Jurkat, Clone E6-1 (cell line): ENCODE results near the gene CCDC154. TPM values are rescaled to one million over a fixed set of nuclear protein-coding genes. Genes with fewer than 3 reads are reported as not detected.
"Not testable (repeated sequence)": the region's sequence is repeated elsewhere in the genome, so short reads cannot be mapped to it uniquely, and the experiment has no call there.

ENCODE experiments used
- DNase-seq: peaks from one replicate; pipeline ENCODE4 v3.0.0-alpha.2; 2011; ENCODE audit warnings: low read depth, low spot score
- H3K4me3 ChIP-seq: 2 replicates; pipeline ENCODE4 v1.5.1; 2011; ENCODE audit warnings: mild to moderate bottlenecking, low read length, control low read depth, moderate library complexity
- polyA plus RNA-seq: library from polyadenylated mRNA; unstranded; fragments of >200 nt; gene quantifications from one replicate; pipeline ENCODE4 v1.2.1, GENCODE V29; 2012; ENCODE audit warnings: missing spikeins; ENCODE audit not compliant: insufficient read length, insufficient read depth

Gene CCDC154, protein sequence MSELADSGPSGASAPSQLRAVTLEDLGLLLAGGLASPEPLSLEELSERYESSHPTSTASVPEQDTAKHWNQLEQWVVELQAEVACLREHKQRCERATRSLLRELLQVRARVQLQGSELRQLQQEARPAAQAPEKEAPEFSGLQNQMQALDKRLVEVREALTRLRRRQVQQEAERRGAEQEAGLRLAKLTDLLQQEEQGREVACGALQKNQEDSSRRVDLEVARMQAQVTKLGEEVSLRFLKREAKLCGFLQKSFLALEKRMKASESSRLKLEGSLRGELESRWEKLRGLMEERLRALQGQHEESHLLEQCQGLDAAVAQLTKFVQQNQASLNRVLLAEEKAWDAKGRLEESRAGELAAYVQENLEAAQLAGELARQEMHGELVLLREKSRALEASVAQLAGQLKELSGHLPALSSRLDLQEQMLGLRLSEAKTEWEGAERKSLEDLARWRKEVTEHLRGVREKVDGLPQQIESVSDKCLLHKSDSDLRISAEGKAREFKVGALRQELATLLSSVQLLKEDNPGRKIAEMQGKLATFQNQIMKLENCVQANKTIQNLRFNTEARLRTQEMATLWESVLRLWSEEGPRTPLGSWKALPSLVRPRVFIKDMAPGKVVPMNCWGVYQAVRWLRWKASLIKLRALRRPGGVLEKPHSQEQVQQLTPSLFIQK
- not detected for polyA plus RNA-seq

GRCh38 chr16:1443980-1444729 is at the start of gene CCDC154:
Gene CCDC154 (minus strand): TSS chr16:1444556. CDS start chr16:1444322, 234 bp downstream.
- DNase-seq, result no peak
- no peak within 1 kb of the TSS for H3K4me3 ChIP-seq

- DNase-seq, result no peak
- H3K4me3 ChIP-seq, result peak overlapping the region; percentile 78
Observed at GRCh38 chr16:1493746-1494094, 49.4 kb upstream of the CCDC154 start.

GRCh38 chr16:1492923-1493745 is 48.8 kb upstream of the CCDC154 start, which contains the start of gene TELO2:
Gene TELO2 (plus strand): TSS chr16:1493360. CDS start chr16:1494282, 922 bp downstream.
- peak within 1 kb of the TSS; percentile 78 for H3K4me3 ChIP-seq
- peak; percentile 73 for DNase-seq

DNA sequence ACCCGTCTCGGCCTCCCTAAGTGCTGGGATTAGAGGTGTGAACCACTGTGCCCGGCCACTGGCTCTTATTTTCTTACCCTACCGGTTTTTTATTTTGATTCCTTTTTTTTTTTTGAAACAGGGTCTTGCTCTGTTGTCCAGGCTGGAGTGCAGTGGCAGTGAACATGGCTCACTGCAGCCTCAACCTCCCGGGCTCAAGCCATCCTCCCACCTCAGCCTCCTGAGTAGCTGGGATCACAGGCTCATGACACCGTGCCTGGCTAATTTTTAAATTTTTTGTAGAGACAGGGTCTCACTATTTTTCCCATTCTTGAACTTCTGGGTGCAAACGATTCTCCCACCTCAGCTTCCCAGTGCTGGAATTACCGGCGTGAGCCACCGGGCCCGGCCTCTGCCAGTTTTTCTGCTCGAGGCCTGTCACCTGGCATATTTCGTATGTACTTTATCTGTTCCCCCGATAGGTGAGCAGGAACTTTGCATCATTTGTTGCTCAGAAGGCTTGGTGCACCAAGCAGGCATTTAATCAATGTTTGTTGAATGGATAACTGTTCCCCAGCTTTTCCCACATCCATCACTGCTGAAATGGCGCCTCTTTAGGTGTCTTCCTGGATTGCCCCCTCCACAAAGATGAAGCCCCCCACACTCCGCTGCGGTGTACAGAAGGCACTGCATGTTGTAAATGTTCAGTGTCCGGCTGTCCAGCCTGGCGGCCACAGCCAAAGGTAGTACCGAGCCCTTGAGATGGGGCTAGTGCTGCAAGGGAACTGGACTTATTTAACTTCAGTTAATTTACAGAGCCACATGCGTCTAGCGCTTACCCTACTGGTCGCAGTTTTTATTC is 47.9 kb upstream of the CCDC154 start:
- H3K4me3 ChIP-seq, result peak overlapping the region; percentile 78
- DNase-seq, result no peak

GRCh38 chr16:1491327-1491726 is 47.0 kb upstream of the CCDC154 start:
- no peak overlapping the region for H3K4me3 ChIP-seq
- no peak for DNase-seq

DNA sequence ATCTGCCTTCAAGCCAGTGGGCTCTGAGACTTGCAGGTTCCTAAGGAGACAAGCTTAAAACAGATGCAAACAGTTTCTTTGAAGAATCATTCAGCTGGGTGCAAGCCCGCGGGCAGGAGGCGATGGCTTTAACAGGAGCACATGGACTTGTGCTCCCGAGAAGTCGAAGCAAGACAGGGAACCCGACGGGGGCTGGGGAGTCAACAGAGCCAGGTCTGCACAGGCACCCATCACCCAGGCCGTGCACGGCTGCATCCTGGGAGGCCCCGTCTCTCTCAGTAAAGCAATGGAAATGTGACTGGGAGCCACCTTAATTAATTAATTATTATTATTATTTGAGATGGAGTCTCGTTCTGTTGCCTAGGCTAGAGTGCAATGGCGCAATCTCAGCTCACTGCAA is 44.7 kb upstream of the CCDC154 start:
- DNase-seq, result no peak
- no peak overlapping the region for H3K4me3 ChIP-seq

DNA sequence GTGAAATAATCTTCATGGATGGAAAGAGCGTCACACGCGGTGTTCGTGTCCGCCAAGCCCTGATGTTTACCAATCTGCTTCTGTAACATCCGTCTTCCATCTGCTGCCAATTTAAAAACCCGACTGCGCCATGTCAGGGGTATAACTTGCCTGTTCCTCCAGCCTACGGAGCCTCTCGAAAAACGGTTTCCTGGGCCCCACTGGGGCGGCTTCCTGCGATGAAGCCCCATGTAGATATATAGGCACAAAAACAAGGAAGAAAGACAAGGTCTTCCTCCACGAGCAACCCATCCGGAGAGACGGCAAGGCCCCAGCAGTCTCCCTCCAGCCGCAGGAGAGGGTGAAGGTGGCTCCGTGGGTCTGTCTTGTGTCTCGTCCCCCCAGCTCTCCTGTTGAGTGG is 44.3 kb upstream of the CCDC154 start, which contains the start of gene PTX4:
Gene PTX4 (minus strand): TSS at position 326 of the 400 bp plus-strand sequence. CDS start 35 bp downstream, at position 291.
- no peak for DNase-seq

GRCh38 chr16:1488054-1488601 is 43.8 kb upstream of the CCDC154 start:
- DNase-seq, result no peak
- H3K4me3 ChIP-seq, result no peak overlapping the region

More for the DNA sequence above, 44.3 kb upstream of the CCDC154 start, which contains the start of gene PTX4:
- H3K4me3 ChIP-seq, result no peak within 1 kb of the TSS

DNA sequence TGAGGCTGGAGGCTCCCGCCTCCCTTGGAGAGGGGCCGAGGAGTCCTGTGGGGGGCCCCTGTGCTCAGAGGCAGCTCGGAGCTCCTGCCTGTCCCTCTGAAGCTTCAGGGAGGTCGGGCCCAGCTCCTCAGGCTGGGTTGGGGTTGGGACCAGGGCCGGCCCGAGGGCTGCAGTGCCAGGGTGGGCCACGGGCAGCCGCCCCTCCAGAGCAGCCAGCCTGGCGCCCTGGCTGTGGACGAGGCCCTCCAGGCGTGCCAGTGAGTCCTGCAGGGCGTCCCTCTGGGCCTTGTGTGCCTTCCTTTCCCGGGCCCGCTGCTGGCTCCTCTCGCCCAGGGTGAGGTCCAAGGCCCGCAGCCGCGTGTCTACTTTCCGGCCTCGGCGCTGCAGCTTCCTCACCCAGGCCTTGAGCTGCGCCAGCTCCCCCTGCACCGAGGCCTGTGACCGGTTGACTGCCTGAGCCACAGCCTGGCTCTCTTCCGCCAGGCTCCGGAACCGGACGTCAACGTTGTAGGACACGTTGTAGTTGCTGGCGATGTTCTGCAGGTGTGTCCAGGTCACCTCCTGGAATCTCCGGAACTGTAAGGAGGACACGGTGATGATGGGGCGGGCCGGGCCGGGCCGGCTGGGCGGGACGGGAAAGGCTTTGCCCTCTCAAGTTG is 43.2 kb upstream of the CCDC154 start:
- H3K4me3 ChIP-seq, result no peak overlapping the region
- DNase-seq, result no peak

- no peak for DNase-seq
- no peak overlapping the region for H3K4me3 ChIP-seq
Observed at GRCh38 chr16:1486551-1487390, 42.4 kb upstream of the CCDC154 start.

- DNase-seq, result no peak
- H3K4me3 ChIP-seq, result no peak overlapping the region
Observed at GRCh38 chr16:1485847-1486496, 41.6 kb upstream of the CCDC154 start.

GRCh38 chr16:1481906-1482835 is 37.8 kb upstream of the CCDC154 start:
- DNase-seq, result no peak
- H3K4me3 ChIP-seq, result no peak overlapping the region

GRCh38 chr16:1478937-1479336 is 34.6 kb upstream of the CCDC154 start:
- not testable (repeated sequence) for DNase-seq, H3K4me3 ChIP-seq

DNA sequence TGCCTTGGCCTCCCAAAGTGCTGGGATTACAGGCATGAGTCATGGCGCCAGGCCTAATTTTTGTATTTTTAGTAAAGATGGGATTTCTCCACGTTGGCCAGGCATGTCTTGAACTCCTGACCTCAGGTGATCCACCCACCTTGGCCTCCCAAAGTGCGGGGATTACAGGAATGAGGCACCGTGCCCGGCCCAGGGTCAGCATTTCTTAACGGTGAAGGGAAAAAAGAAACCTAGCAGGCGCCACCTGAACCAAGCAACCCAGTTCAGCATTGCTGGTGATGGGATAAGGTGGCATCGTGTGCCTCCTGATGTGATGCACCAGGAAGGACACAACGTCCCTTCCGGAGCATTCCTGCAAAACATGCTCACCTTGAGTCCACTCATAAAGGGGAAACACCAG is 32.7 kb upstream of the CCDC154 start:
- DNase-seq, result no peak
- no peak overlapping the region for H3K4me3 ChIP-seq
